ENCODE results near the gene AGPAT4.

The AGPAT4 gene

DNA sequence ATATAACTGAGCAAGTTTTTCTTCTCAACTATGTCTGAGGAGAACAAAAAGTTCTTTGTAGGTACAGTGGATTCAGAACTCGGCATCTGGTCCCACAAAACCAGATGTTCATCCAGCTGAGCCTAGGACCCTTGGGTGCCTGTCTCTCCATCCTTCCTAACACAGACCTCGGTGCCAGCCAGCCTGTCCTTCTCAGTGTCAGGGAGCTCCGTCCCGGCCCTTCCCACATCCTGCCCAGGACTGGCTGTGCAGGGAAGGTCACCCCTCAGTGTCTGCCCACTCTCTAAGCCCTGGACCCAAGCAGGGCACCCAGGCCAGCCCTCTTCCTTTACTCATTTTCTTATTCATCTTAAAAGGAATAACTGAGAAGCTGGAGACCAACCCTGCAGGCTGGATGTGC is 32.0 kb upstream of the AGPAT4 start:
- Histone ChIP-seq H2BK15ac (replicated peaks; ENCODE audit: low read depth) (no peak overlapping the region), H3K23ac (ENCODE audit: low read length) (no peak overlapping the region), H3K4me3 (ENCODE audit: low read length) (no peak overlapping the region), H3K4ac (ENCODE audit: low read depth, low read length) (no peak overlapping the region), H3K36me3 (ENCODE audit: control insufficient read depth, insufficient read depth, low read length) (no peaks in the 10 kb centered on the region), H3K79me1 (ENCODE audit: low read length) (no peaks in the 10 kb centered on the region), H3K56ac (ENCODE audit: low read length) (no peak overlapping the region), H3K4me1 (ENCODE audit: control insufficient read depth, low read depth, low read length) (no peaks in the 10 kb centered on the region), H2BK5ac (ENCODE audit: low read length) (no peak overlapping the region), H3K18ac (ENCODE audit: low read length) (no peak overlapping the region), H3K27me3 (ENCODE audit: insufficient read depth, low read length, poor library complexity) (no peaks in the 10 kb centered on the region), H2AK5ac (ENCODE audit: low read length) (no peak overlapping the region), H3K4me2 (ENCODE audit: low read length) (no peak overlapping the region), H2BK120ac (ENCODE audit: low read depth, low read length) (no peak overlapping the region), H4K5ac (ENCODE audit: low read length) (no peak overlapping the region), H3K27ac (ENCODE audit: low read depth, low read length) (no peak overlapping the region), H3K9ac (ENCODE audit: low read length) (no peak overlapping the region), H3K79me2 (ENCODE audit: control insufficient read depth, insufficient read depth, low read length) (no peaks in the 10 kb centered on the region), H4K8ac (ENCODE audit: low read depth, low read length) (no peak overlapping the region)
- WGBS (ENCODE audit: extremely low coverage, insufficient coverage, low lambda C conversion rate): no CpG with 5 or more reads among the region's 4 CpGs
- no peak for DNase-seq

DNA sequence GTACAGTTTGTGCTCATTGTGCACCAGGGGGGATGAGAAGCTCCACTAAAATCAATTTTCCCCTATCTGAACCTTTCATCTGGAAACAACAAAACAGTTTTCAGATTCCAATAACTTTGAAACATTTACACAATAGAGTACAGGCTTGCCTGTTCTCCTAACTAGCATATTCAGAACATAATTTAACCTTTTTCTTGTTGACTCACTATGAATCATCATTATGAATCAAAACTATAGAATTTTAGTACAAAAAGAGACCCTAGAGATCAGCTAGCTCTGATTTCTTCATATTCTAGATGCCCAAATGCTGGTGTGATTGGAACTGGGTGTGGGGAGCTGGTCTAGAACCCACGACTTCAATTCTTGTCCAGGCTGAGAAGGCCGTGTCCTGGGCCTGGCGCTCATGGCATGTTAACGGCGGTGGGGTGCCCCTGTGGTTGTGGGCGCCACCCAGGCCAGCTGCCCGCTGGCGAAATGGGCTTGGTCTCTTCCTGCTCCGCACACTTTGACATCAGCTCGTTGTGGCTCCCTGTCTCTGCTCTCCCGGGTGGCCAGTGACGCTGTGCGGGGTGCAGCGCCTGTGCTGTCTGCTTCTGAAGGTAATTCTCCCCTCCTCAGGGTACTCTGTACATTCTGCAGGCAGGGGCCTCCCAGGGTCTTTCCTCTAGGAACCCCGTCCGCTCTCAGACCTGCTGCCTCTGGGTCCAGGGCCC is 29.9 kb upstream of the AGPAT4 start:
- Histone ChIP-seq H3K27me3 (ENCODE audit: insufficient read depth, low read length, poor library complexity) (no peaks in the 10 kb centered on the region), H3K4me2 (ENCODE audit: low read length) (no peak overlapping the region), H4K5ac (ENCODE audit: low read length) (no peak overlapping the region), H3K56ac (ENCODE audit: low read length) (no peak overlapping the region), H2BK120ac (ENCODE audit: low read depth, low read length) (no peak overlapping the region), H3K79me2 (ENCODE audit: control insufficient read depth, insufficient read depth, low read length) (no peaks in the 10 kb centered on the region), H2BK5ac (ENCODE audit: low read length) (no peak overlapping the region), H3K9ac (ENCODE audit: low read length) (no peak overlapping the region), H3K79me1 (ENCODE audit: low read length) (no peaks in the 10 kb centered on the region), H3K4ac (ENCODE audit: low read depth, low read length) (no peak overlapping the region), H3K23ac (ENCODE audit: low read length) (no peak overlapping the region), H2AK5ac (ENCODE audit: low read length) (no peak overlapping the region), H4K8ac (ENCODE audit: low read depth, low read length) (no peak overlapping the region), H3K4me3 (ENCODE audit: low read length) (no peak overlapping the region), H3K27ac (ENCODE audit: low read depth, low read length) (no peak overlapping the region), H2BK15ac (replicated peaks; ENCODE audit: low read depth) (no peak overlapping the region), H3K18ac (ENCODE audit: low read length) (no peak overlapping the region), H3K4me1 (ENCODE audit: control insufficient read depth, low read depth, low read length) (no peaks in the 10 kb centered on the region), H3K36me3 (ENCODE audit: control insufficient read depth, insufficient read depth, low read length) (no peaks in the 10 kb centered on the region)
- DNase-seq: no peak
- whole genome bisulfite sequencing (ENCODE audit: extremely low coverage, insufficient coverage, low lambda C conversion rate): no CpG with 5 or more reads among the region's 16 CpGs

DNA sequence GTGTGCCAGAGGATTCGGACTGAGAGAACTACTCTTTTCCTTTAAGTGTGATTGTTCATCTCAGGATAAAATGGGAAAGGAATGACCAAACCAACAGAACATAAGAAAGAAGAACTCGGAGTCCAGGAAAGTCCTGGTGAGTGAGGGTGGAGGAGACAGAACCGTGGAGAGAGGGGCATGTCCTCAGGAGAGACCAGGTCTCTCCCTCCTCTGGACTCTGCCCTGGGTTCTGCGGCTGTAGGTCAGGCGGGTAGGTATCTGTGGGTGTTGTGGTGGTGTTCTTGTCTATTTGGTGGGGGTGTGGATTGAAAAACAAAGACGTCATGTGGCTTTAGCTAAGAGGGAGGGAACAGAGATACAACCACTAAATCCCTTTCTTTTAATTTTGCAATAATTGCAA is 29.1 kb upstream of the AGPAT4 start:
- no peak overlapping the region for H2BK15ac ChIP-seq (replicated peaks; ENCODE audit: low read depth)
- WGBS (ENCODE audit: extremely low coverage, insufficient coverage, low lambda C conversion rate): no CpG with 5 or more reads among the region's 6 CpGs

GRCh38 chr6:161301338-161301737 is 27.5 kb upstream of the AGPAT4 start:
- H3K4me1 ChIP-seq (ENCODE audit: control insufficient read depth, low read depth, low read length): no peaks in the 10 kb centered on the region
- H4K8ac ChIP-seq (ENCODE audit: low read depth, low read length): no peak overlapping the region
- no peak overlapping the region for H3K9ac ChIP-seq (ENCODE audit: low read length)
- no peak overlapping the region for H3K4me3 ChIP-seq (ENCODE audit: low read length)
- WGBS (ENCODE audit: extremely low coverage, insufficient coverage, low lambda C conversion rate): no CpG with 5 or more reads among the region's 2 CpGs
- no peak overlapping the region for H2AK5ac ChIP-seq (ENCODE audit: low read length)
- no peaks in the 10 kb centered on the region for H3K27me3 ChIP-seq (ENCODE audit: insufficient read depth, low read length, poor library complexity)
- no peaks in the 10 kb centered on the region for H3K79me1 ChIP-seq (ENCODE audit: low read length)
- H3K4me2 ChIP-seq (ENCODE audit: low read length): no peak overlapping the region
- H2BK120ac ChIP-seq (ENCODE audit: low read depth, low read length): no peak overlapping the region
- H3K23ac ChIP-seq (ENCODE audit: low read length): no peak overlapping the region
- no peaks in the 10 kb centered on the region for H3K36me3 ChIP-seq (ENCODE audit: control insufficient read depth, insufficient read depth, low read length)
- no peak overlapping the region for H2BK15ac ChIP-seq (replicated peaks; ENCODE audit: low read depth)
- no peak overlapping the region for H3K18ac ChIP-seq (ENCODE audit: low read length)
- no peak overlapping the region for H3K4ac ChIP-seq (ENCODE audit: low read depth, low read length)
- H2BK5ac ChIP-seq (ENCODE audit: low read length): peak overlapping the region; percentile 29
- no peaks in the 10 kb centered on the region for H3K79me2 ChIP-seq (ENCODE audit: control insufficient read depth, insufficient read depth, low read length)
- no peak overlapping the region for H3K56ac ChIP-seq (ENCODE audit: low read length)
- no peak overlapping the region for H3K27ac ChIP-seq (ENCODE audit: low read depth, low read length)
- no peak overlapping the region for H4K5ac ChIP-seq (ENCODE audit: low read length)
- DNase-seq: no peak

More for the DNA sequence above, 29.1 kb upstream of the AGPAT4 start:
- H2AK5ac ChIP-seq (ENCODE audit: low read length): no peak overlapping the region
- no peaks in the 10 kb centered on the region for H3K79me2 ChIP-seq (ENCODE audit: control insufficient read depth, insufficient read depth, low read length)
- no peak overlapping the region for H3K23ac ChIP-seq (ENCODE audit: low read length)
- H3K79me1 ChIP-seq (ENCODE audit: low read length): no peaks in the 10 kb centered on the region
- H3K4me3 ChIP-seq (ENCODE audit: low read length): no peak overlapping the region
- H3K4me2 ChIP-seq (ENCODE audit: low read length): no peak overlapping the region
- H2BK5ac ChIP-seq (ENCODE audit: low read length): no peak overlapping the region
- no peak overlapping the region for H4K5ac ChIP-seq (ENCODE audit: low read length)
- H3K9ac ChIP-seq (ENCODE audit: low read length): no peak overlapping the region
- no peak overlapping the region for H4K8ac ChIP-seq (ENCODE audit: low read depth, low read length)
- no peak overlapping the region for H3K56ac ChIP-seq (ENCODE audit: low read length)
- no peak overlapping the region for H3K27ac ChIP-seq (ENCODE audit: low read depth, low read length)
- DNase-seq: no peak
- no peaks in the 10 kb centered on the region for H3K36me3 ChIP-seq (ENCODE audit: control insufficient read depth, insufficient read depth, low read length)
- H3K18ac ChIP-seq (ENCODE audit: low read length): no peak overlapping the region
- no peak overlapping the region for H3K4ac ChIP-seq (ENCODE audit: low read depth, low read length)
- H2BK120ac ChIP-seq (ENCODE audit: low read depth, low read length): no peak overlapping the region
- no peaks in the 10 kb centered on the region for H3K4me1 ChIP-seq (ENCODE audit: control insufficient read depth, low read depth, low read length)
- H3K27me3 ChIP-seq (ENCODE audit: insufficient read depth, low read length, poor library complexity): no peaks in the 10 kb centered on the region

DNA sequence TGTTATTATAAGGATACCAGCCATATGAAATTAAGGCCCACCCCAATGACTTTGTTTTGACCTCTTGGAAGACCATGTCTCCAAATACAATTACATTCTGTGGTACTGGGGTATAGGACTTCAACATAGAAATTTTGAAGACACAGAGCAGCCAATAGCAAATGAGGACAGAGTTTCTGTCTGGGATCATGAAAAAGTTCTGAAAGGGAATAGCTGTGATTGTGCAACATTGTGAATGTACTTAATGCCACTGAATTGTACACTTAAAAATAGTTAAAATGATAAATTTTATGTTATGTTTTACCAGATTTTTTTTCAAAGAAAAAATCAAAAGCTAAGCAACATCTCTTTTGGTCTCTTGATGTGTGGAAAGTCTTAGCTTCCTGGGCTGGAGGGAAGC is 27.0 kb upstream of the AGPAT4 start:
- Histone ChIP-seq H2BK15ac (replicated peaks; ENCODE audit: low read depth) (no peak overlapping the region), H4K8ac (ENCODE audit: low read depth, low read length) (no peak overlapping the region), H3K4me1 (ENCODE audit: control insufficient read depth, low read depth, low read length) (no peaks in the 10 kb centered on the region), H3K4me3 (ENCODE audit: low read length) (no peak overlapping the region), H3K4ac (ENCODE audit: low read depth, low read length) (no peak overlapping the region), H3K27me3 (ENCODE audit: insufficient read depth, low read length, poor library complexity) (no peaks in the 10 kb centered on the region), H2AK5ac (ENCODE audit: low read length) (no peak overlapping the region), H3K79me1 (ENCODE audit: low read length) (no peaks in the 10 kb centered on the region), H3K56ac (ENCODE audit: low read length) (no peak overlapping the region), H2BK120ac (ENCODE audit: low read depth, low read length) (no peak overlapping the region), H3K79me2 (ENCODE audit: control insufficient read depth, insufficient read depth, low read length) (no peaks in the 10 kb centered on the region), H3K18ac (ENCODE audit: low read length) (no peak overlapping the region), H3K27ac (ENCODE audit: low read depth, low read length) (no peak overlapping the region), H3K9ac (ENCODE audit: low read length) (no peak overlapping the region), H3K23ac (ENCODE audit: low read length) (no peak overlapping the region), H4K5ac (ENCODE audit: low read length) (no peak overlapping the region), H2BK5ac (ENCODE audit: low read length) (no peak overlapping the region), H3K4me2 (ENCODE audit: low read length) (no peak overlapping the region), H3K36me3 (ENCODE audit: control insufficient read depth, insufficient read depth, low read length) (no peaks in the 10 kb centered on the region)
- no peak for DNase-seq

GRCh38 chr6:161299726-161300125 is 25.9 kb upstream of the AGPAT4 start:
- no CpG with 5 or more reads among the region's 4 CpGs for WGBS (ENCODE audit: extremely low coverage, insufficient coverage, low lambda C conversion rate)

More at GRCh38 chr6:161299726-161300125, 25.9 kb upstream of the AGPAT4 start:
- no peak overlapping the region for H3K4me2 ChIP-seq (ENCODE audit: low read length)
- H3K4ac ChIP-seq (ENCODE audit: low read depth, low read length): no peak overlapping the region
- no peaks in the 10 kb centered on the region for H3K79me1 ChIP-seq (ENCODE audit: low read length)
- no peaks in the 10 kb centered on the region for H3K79me2 ChIP-seq (ENCODE audit: control insufficient read depth, insufficient read depth, low read length)
- no peak overlapping the region for H4K8ac ChIP-seq (ENCODE audit: low read depth, low read length)
- H2AK5ac ChIP-seq (ENCODE audit: low read length): no peak overlapping the region
- H3K36me3 ChIP-seq (ENCODE audit: control insufficient read depth, insufficient read depth, low read length): no peaks in the 10 kb centered on the region
- H3K27me3 ChIP-seq (ENCODE audit: insufficient read depth, low read length, poor library complexity): no peaks in the 10 kb centered on the region
- H3K18ac ChIP-seq (ENCODE audit: low read length): no peak overlapping the region
- no peak overlapping the region for H3K27ac ChIP-seq (ENCODE audit: low read depth, low read length)
- H3K23ac ChIP-seq (ENCODE audit: low read length): no peak overlapping the region
- no peak overlapping the region for H4K5ac ChIP-seq (ENCODE audit: low read length)
- H3K4me3 ChIP-seq (ENCODE audit: low read length): no peak overlapping the region
- H3K9ac ChIP-seq (ENCODE audit: low read length): no peak overlapping the region
- H3K4me1 ChIP-seq (ENCODE audit: control insufficient read depth, low read depth, low read length): no peaks in the 10 kb centered on the region
- H2BK5ac ChIP-seq (ENCODE audit: low read length): no peak overlapping the region
- H2BK120ac ChIP-seq (ENCODE audit: low read depth, low read length): no peak overlapping the region
- DNase-seq: no peak
- H3K56ac ChIP-seq (ENCODE audit: low read length): no peak overlapping the region
- no peak overlapping the region for H2BK15ac ChIP-seq (replicated peaks; ENCODE audit: low read depth)

Measured in mesendoderm (in vitro differentiated cells).